Stomach (tissue), 9 donors: ENCODE measurements around the gene PRKACB. TPM values are rescaled to one million over a fixed set of nuclear protein-coding genes. Genes with fewer than 3 reads are reported as not detected.

ENCODE experiments used
- DNase-seq, 2 donors: peaks; one replicate each; pipeline versions ENCODE4 v3.0.0 to v3.0.0-alpha.2; 2013 to 2019
- H3K27ac ChIP-seq, 5 donors: fragments of 200-600 bp in 4 of 5; sonication (generic) in 4 of 5; one replicate each; pipeline ENCODE4 v1.5.1; 2013 to 2019; ENCODE audit warnings: mild to moderate bottlenecking in 1 of 5, moderate library complexity in 1 of 5
- H3K27me3 ChIP-seq, 3 donors: fragments of 200-600 bp; sonication (generic); one replicate each; pipeline ENCODE4 v1.5.1; 2017 to 2019; ENCODE audit warnings: mixed run types in 1 of 3
- H3K36me3 ChIP-seq, 4 donors: fragments of 200-600 bp; sonication (generic); 1 replicate in 3 of 4; 2 replicates in 1 of 4; pipeline ENCODE4 v1.5.1; 2016 to 2019
- H3K4me1 ChIP-seq, 4 donors: fragments of 200-600 bp; sonication (generic); one replicate each; pipeline ENCODE4 v1.5.1; 2016 to 2019
- H3K4me3 ChIP-seq, 4 donors: fragments of 200-600 bp; sonication (generic) in 3 of 4; one replicate each; pipeline ENCODE4 v1.5.1; 2016 to 2019; ENCODE audit warnings: mild to moderate bottlenecking in 1 of 4
- H3K9me3 ChIP-seq, 4 donors: fragments of 200-600 bp; sonication (generic); one replicate each; pipeline ENCODE4 v1.5.1; 2016 to 2019
- EP300 ChIP-seq: sonication (generic); formaldehyde crosslinking; IDR thresholded peaks from one replicate; pipeline ENCODE4 v1.6.1; 2017; ENCODE audit warnings: antibody characterized with exemption
- POLR2A ChIP-seq, 4 donors: fragments of 450-650 bp; IDR thresholded peaks; one replicate each; pipeline ENCODE4 v1.6.1; 2016; ENCODE audit warnings: antibody characterized with exemption in 4 of 4, control low read depth in 2 of 4, mild to moderate bottlenecking in 1 of 4, moderate library complexity in 1 of 4
- POLR2AphosphoS5 ChIP-seq, 3 donors: sonication (generic); formaldehyde crosslinking; IDR thresholded peaks; one replicate each; pipeline ENCODE4 v1.6.1; 2016; ENCODE audit warnings: antibody characterized with exemption in 3 of 3
- WGBS, 5 donors: extraction: QIAGEN DNeasy Blood & Tissue Kit in 3 of 5; methylation state at CpG; one replicate each; pipeline versions ENCODE4 v1.1.5 to v1.1.7; 2013 to 2018; 5-methylcytosine and 5-hydroxymethylcytosine counted together
- intact Hi-C: fragments of 100-400 bp; cut with DNase I; formaldehyde crosslinking; loops from one replicate; pipeline ENCODE4 v1.15.1; 2023; ENCODE audit warnings: low total_unique reads
- polyA plus RNA-seq, 3 donors: library from polyadenylated mRNA; stranded (reverse); fragments of 200-250 nt; gene quantifications; one replicate each; pipeline ENCODE4 v1.2.3, GENCODE V29; 2013
- total RNA-seq, 5 donors: library from RNA; depleted of rRNA; stranded (reverse); fragments of >200 nt; gene quantifications; one replicate each; pipeline versions ENCODE4 v1.1.0 to v1.2.3, GENCODE V29; 2014 to 2016
- TF ChIP-seq, protein P1 (sequence below), 7 experiments: fragments of 450-650 bp in 4 of 7; fragments of 200-600 bp in 3 of 7; sonication (generic) in 3 of 7; IDR thresholded peaks; one replicate each; pipeline ENCODE4 v1.5.1; 2016 to 2019; ENCODE audit warnings: antibody characterized with exemption in 7 of 7, control low read depth in 2 of 7, mild to moderate bottlenecking in 1 of 7
- donor health status: healthy with polysubstance abuse.
- donor health status: Bipolar disorder and iron deficiency.
- donor health status: healthy.

The PRKACB gene
- total and polyA plus RNA-seq, 8 donors, result 13.8 to 64.8 (median 31.3) TPM

DNA sequence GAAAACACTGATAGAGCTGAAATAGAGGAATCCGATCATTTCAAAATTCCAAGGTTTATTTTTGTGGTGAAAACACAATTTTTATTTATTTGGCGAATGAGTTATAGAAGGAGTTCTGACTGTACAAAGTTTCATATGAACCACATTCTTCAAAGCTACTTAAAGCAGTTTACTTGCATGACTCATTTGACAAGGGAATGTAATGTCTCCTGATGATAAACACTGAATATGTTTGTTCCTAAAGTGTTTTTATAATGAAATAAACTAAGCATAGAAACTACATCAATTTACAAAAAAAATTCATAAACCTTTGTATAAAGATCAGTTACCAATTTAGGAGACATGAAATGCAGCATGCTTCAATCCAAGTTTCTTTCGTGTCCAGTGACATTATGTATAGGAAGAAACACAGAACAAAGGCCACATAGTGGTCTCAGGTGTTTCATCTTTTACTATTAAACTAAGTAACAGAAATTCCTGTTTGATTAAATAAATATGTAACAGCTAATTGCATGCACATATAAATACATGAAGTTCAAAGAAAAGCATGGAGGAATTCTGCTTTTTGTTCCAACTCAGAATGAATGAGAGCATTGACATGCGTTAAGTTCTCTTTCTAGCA, 2.5 kb downstream of the PRKACB start:
- no peaks in the 10 kb centered on the region for H3K36me3 ChIP-seq
- no peaks in the 10 kb centered on the region for H3K9me3 ChIP-seq
- H3K4me1 ChIP-seq, result peaks cover 0 to 38% (median 7%) of the 10 kb centered on the region in 4 donors
- H3K4me3 ChIP-seq, result peak overlapping the region in 3 of 4 donors; percentile 24 to 31 (median 27)
- H3K27me3 ChIP-seq, result no peaks in the 10 kb centered on the region
- peak overlapping the region in 4 of 5 donors; percentile 66 to 78 (median 72) for H3K27ac ChIP-seq
- TF ChIP-seq POLR2A (IDR thresholded peaks at IDR 0.05) (no peak), EP300 (no peak), POLR2AphosphoS5 (IDR thresholded peaks at IDR 0.05) (no peak)
- TF ChIP-seq, protein P1, sequence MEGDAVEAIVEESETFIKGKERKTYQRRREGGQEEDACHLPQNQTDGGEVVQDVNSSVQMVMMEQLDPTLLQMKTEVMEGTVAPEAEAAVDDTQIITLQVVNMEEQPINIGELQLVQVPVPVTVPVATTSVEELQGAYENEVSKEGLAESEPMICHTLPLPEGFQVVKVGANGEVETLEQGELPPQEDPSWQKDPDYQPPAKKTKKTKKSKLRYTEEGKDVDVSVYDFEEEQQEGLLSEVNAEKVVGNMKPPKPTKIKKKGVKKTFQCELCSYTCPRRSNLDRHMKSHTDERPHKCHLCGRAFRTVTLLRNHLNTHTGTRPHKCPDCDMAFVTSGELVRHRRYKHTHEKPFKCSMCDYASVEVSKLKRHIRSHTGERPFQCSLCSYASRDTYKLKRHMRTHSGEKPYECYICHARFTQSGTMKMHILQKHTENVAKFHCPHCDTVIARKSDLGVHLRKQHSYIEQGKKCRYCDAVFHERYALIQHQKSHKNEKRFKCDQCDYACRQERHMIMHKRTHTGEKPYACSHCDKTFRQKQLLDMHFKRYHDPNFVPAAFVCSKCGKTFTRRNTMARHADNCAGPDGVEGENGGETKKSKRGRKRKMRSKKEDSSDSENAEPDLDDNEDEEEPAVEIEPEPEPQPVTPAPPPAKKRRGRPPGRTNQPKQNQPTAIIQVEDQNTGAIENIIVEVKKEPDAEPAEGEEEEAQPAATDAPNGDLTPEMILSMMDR (IDR thresholded peaks at IDR 0.05), result no peak
- no peak for DNase-seq
- WGBS, 5 donors, result 32 to 62% (median 45%) methylated on average over 4 of the region's 4 CpGs
- intact Hi-C loops, result no loop called here

DNA sequence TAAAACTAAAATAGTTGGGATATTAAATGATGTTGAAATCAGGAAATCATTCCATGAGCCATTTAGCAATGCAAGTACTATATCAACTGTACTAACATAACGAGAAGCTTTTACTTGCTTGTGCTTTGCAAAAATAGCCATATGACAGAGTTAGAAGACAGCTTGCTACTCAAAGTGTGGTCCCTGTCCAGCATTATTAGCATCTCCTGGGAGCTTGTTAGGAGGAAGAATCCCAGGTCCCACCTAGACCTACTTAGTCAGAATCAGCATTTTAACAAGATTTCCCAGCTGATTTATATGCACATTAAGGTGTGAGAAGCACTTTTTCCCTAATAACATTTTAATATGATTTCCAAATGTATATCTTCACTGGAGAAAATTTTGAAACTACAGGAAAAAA, 4.7 kb downstream of the PRKACB start:
- Histone ChIP-seq H3K27me3 (no peaks in the 10 kb centered on the region), H3K36me3 (no peaks in the 10 kb centered on the region), H3K4me1 (peaks cover 0 to 40% (median 4%) of the 10 kb centered on the region in 4 donors), H3K27ac (no peak overlapping the region), H3K4me3 (no peak overlapping the region), H3K9me3 (no peaks in the 10 kb centered on the region)
- WGBS, 5 donors, result 69 to 98% (median 89%) methylated on average over 1 of the region's 1 CpG
- DNase-seq, result no peak
- TF ChIP-seq POLR2AphosphoS5 (IDR thresholded peaks at IDR 0.05) (no peak), EP300 (no peak), POLR2A (IDR thresholded peaks at IDR 0.05) (no peak)
- TF ChIP-seq, protein P1 (IDR thresholded peaks at IDR 0.05), result no peak
- intact Hi-C loops, result no loop called here

DNA sequence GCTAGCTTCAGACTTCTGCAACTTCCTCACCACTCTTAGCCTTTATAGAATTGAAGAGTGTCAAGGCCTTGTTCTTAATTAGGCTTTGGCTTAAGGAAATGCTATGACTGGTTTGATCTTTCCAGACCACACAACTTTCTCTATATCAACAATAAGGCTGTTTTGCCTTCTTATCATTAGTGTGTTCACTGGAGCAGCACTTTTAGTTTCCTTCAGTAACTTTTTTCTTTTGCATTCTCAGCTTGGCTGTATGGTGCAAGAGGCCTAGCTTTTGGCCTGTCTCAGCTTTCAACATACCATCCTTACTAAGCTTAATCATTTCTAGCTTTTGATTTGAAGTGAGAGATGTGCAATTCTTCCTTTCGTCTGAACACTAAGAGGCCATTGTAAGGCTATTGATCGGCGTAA, 8.6 kb downstream of the PRKACB start:
- WGBS, 5 donors, result 81 to 87% (median 85%) methylated on average over 3 of the region's 3 CpGs
- Histone ChIP-seq H3K27me3 (no peaks in the 10 kb centered on the region), H3K36me3 (no peaks in the 10 kb centered on the region), H3K4me1 (peaks cover 0 to 36% (median 7%) of the 10 kb centered on the region in 4 donors), H3K9me3 (no peaks in the 10 kb centered on the region), H3K27ac (no peak overlapping the region), H3K4me3 (no peak overlapping the region)
- TF ChIP-seq POLR2AphosphoS5 (IDR thresholded peaks at IDR 0.05), result peak in 1 of 3 donors; percentile 14
- no peak for TF ChIP-seq POLR2A (IDR thresholded peaks at IDR 0.05)
- TF ChIP-seq, protein P1 (IDR thresholded peaks at IDR 0.05), result no peak
- no peak for TF ChIP-seq EP300
- intact Hi-C loops, result no loop called here
- DNase-seq, result no peak

DNA sequence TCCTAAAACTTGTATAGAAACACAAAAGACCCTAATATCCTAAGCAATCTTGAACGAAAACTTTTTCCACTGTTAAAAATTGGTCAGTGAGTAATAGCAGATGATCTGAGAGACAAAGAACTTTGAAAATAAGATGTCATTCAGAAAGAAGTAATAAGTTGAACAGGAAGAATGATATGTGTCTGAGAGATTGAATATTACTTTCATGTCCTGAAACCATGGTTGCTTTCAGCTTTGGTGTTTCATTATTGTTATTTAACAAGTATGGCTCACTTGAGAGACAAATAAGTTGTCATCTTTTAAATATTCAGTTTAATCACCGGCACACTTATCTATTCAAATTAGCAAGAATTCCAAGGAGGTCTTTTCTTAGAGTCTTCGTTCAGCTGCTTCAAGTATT, 11.4 kb downstream of the PRKACB start:
- peaks cover 0 to 36% (median 9%) of the 10 kb centered on the region in 4 donors for H3K4me1 ChIP-seq
- no peak overlapping the region for H3K4me3 ChIP-seq
- no peak for DNase-seq
- H3K27me3 ChIP-seq, result no peaks in the 10 kb centered on the region
- H3K9me3 ChIP-seq, result no peaks in the 10 kb centered on the region
- 84 to 91% (median 87%) methylated on average over 3 of the region's 3 CpGs for WGBS, 5 donors
- H3K36me3 ChIP-seq, result no peaks in the 10 kb centered on the region
- intact Hi-C loops, result no loop called here
- H3K27ac ChIP-seq, result no peak overlapping the region
- TF ChIP-seq POLR2A (IDR thresholded peaks at IDR 0.05), result no peak

DNA sequence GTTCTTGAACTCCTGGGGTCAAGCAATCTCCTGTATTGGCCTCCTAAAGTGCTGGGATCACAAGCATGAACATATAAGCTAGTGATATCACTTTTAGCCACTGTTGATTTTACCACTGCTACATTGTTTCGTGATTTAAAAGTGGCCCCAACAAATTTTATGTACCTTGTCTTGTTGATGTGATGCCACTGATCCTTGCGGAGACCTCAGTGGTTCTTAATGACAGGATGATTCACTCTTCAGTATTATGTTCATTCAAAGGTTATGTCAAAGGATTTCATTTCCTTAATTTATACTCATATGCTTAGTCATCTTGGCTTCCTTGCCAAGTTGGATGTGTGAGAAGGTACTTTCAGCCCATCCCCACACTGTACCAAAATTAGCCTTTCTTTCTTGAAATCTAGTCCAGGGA, 12.1 kb downstream of the PRKACB start:
- intact Hi-C loops, result no loop called here
- Histone ChIP-seq H3K36me3 (no peaks in the 10 kb centered on the region), H3K27me3 (no peaks in the 10 kb centered on the region), H3K4me3 (no peak overlapping the region), H3K27ac (no peak overlapping the region), H3K4me1 (peaks cover 5 to 36% (median 9%) of the 10 kb centered on the region in 4 donors), H3K9me3 (no peaks in the 10 kb centered on the region)
- TF ChIP-seq, protein P1 (IDR thresholded peaks at IDR 0.05), result no peak
- TF ChIP-seq POLR2AphosphoS5 (IDR thresholded peaks at IDR 0.05), result no peak
- no peak for TF ChIP-seq EP300
- TF ChIP-seq POLR2A (IDR thresholded peaks at IDR 0.05), result no peak
- 32 to 66% (median 60%) methylated on average over 2 of the region's 2 CpGs for WGBS, 5 donors
- no peak for DNase-seq
